Right renal pelvis (tissue), 4 donors: ENCODE results near the gene PUM1. TPM values are rescaled to one million over a fixed set of nuclear protein-coding genes. Genes with fewer than 3 reads are reported as not detected.

Experiments
- DNase-seq, 4 donors: peaks; one replicate each; pipeline ENCODE4 v3.0.0-alpha.2; 2013; ENCODE audit warnings: low read depth in 4 of 4, low spot score in 3 of 4, missing footprints in 1 of 4
- polyA plus RNA-seq, 4 donors: library from polyadenylated mRNA; unstranded; fragments of 120-200 nt; gene quantifications; one replicate each; pipeline ENCODE4 v1.2.1, GENCODE V29; 2013; ENCODE audit not compliant: insufficient read length in 4 of 4

PUM1 gene
- polyA plus RNA-seq, 4 donors, result 103 to 128 (median 120) TPM

- DNase-seq, result peak; percentile 70 to 80 (median 76)
Measured at GRCh38 chr1:30911059-30911954, 154.2 kb downstream of the PUM1 start.

GRCh38 chr1:30909365-30910068 is 156.0 kb downstream of the PUM1 start:
- no peak for DNase-seq

GRCh38 chr1:30908696-30909364 is 156.7 kb downstream of the PUM1 start, which contains the start of gene SDC3:
Gene SDC3, minus strand, starts transcription at chr1:30908758. Its CDS starts 172 bp downstream, at chr1:30908586.
- no peak for DNase-seq

- DNase-seq, result no peak
Measured at GRCh38 chr1:30908316-30908695, 157.2 kb downstream of the PUM1 start.

GRCh38 chr1:30907481-30908315 is 157.8 kb downstream of the PUM1 start:
- DNase-seq, result no peak

- DNase-seq, result no peak
Measured at GRCh38 chr1:30906631-30907441, 158.7 kb downstream of the PUM1 start.

- no peak for DNase-seq
Measured at GRCh38 chr1:30905916-30906620, 159.4 kb downstream of the PUM1 start.

- DNase-seq, result no peak
Measured at GRCh38 chr1:30905403-30905802, 160.1 kb downstream of the PUM1 start.

- no peak for DNase-seq
Measured at GRCh38 chr1:30904962-30905335, 160.6 kb downstream of the PUM1 start.

- no peak for DNase-seq
Measured at GRCh38 chr1:30904191-30904961, 161.1 kb downstream of the PUM1 start.

GRCh38 chr1:30903343-30904034 is 162.0 kb downstream of the PUM1 start:
- DNase-seq, result no peak

- DNase-seq, result no peak
Measured at GRCh38 chr1:30902593-30903290, 162.8 kb downstream of the PUM1 start.

GRCh38 chr1:30901798-30902581 is 163.5 kb downstream of the PUM1 start:
- no peak for DNase-seq

- no peak for DNase-seq
Measured at GRCh38 chr1:30900931-30901560, 164.5 kb downstream of the PUM1 start.

GRCh38 chr1:30900486-30900885 is 165.0 kb downstream of the PUM1 start:
- DNase-seq, result no peak
